Right lobe of liver (tissue), 6 donors: ENCODE results near the gene ACIN1. TPM values are rescaled to one million over a fixed set of nuclear protein-coding genes. Genes with fewer than 3 reads are reported as not detected.

ENCODE experiments used
- ATAC-seq, 4 donors: fragments of 200-7000 bp; cut with Tn5 transposase; one replicate each; pipeline ENCODE4 v1.9.1; 2020; ENCODE audit warnings: mild to moderate bottlenecking in 4 of 4, moderate library complexity in 4 of 4
- DNase-seq, 3 donors: peaks; one replicate each; pipeline ENCODE4 v3.0.0-alpha.2; 2020
- H3K27ac ChIP-seq, 3 donors: fragments of 200-600 bp; one replicate each; pipeline ENCODE4 v1.8.0; 2022
- H3K27me3 ChIP-seq, 2 donors: fragments of 200-600 bp; one replicate each; pipeline ENCODE4 v1.8.0; 2022
- H3K36me3 ChIP-seq, 4 donors: fragments of 200-600 bp; sonication (generic) in 1 of 4; one replicate each; pipeline versions ENCODE4 v1.5.1 to v1.8.0; 2017 to 2022; ENCODE audit warnings: control low read depth in 1 of 4
- H3K4me1 ChIP-seq, 4 donors: fragments of 200-600 bp; sonication (generic) in 1 of 4; one replicate each; pipeline versions ENCODE4 v1.5.1 to v1.8.0; 2017 to 2022; ENCODE audit warnings: control low read depth in 1 of 4
- H3K4me3 ChIP-seq, 3 donors: fragments of 200-600 bp; one replicate each; pipeline ENCODE4 v1.8.0; 2022
- H3K9me3 ChIP-seq, 4 donors: fragments of 200-600 bp; sonication (generic) in 1 of 4; one replicate each; pipeline versions ENCODE4 v1.5.1 to v1.8.0; 2017 to 2022; ENCODE audit warnings: control low read depth in 1 of 4
- CTCF ChIP-seq, 4 donors: fragments of 200-600 bp in 3 of 4; fragments of 450-650 bp in 1 of 4; IDR thresholded peaks; one replicate each; pipeline versions ENCODE4 v1.5.1 to v1.8.0; 2016 to 2022; ENCODE audit warnings: antibody characterized with exemption in 4 of 4, mild to moderate bottlenecking in 2 of 4
- POLR2A ChIP-seq: fragments of 450-650 bp; IDR thresholded peaks from one replicate; pipeline ENCODE4 v1.6.1; 2017; ENCODE audit warnings: antibody characterized with exemption, mild to moderate bottlenecking
- WGBS: methylation state at CpG from one replicate; pipeline ENCODE4 v1.1.6; 2018; ENCODE audit warnings: low coverage, low lambda C conversion rate; ENCODE audit not compliant: insufficient coverage; ENCODE audit errors: missing lambda C conversion rate; 5-methylcytosine and 5-hydroxymethylcytosine counted together
- intact Hi-C, 2 donors: fragments of 100-400 bp; cut with DNase I; formaldehyde crosslinking; loops; one replicate each; pipeline versions ENCODE4 v1.11.2 to v1.14.1; 2022
- total RNA-seq, 6 experiments: library from RNA; depleted of rRNA in 2 of 6; stranded (reverse); fragments of >200 nt in 2 of 6; fragmentation: NEBNext Ultra II Directional in 3 of 6; extraction: Animal tissue kit (Norgen Biotek cat#: 25700) in 3 of 6; gene quantifications; one replicate each; pipeline versions ENCODE4 v1.1.0 to v1.2.4, GENCODE V29; 2016 to 2023
- donor health status: DM: no; HTN: yes; CAD: no.
- donor health status: DM: no; HTN: no; CAD: no.
- donor health status: DM: no; HTN: no; CAD: no.
- donor health status: DM: no; HTN: yes; CAD: no.
- donor health status: DM: no; HTN: yes; CAD: no.

Gene ACIN1
- total RNA-seq, 6 experiments from 2014 or later, result 40.5 to 66.1 (median 52.9) TPM

GRCh38 chr14:23141706-23142444, 46.9 kb upstream of the ACIN1 start:
- Histone ChIP-seq H3K4me3 (no peak overlapping the region), H3K27ac (no peak overlapping the region), H3K9me3 (no peaks in the 10 kb centered on the region), H3K36me3 (no peaks in the 10 kb centered on the region), H3K4me1 (no peaks in the 10 kb centered on the region), H3K27me3 (no peaks in the 10 kb centered on the region)
- ATAC-seq, result peak in 2 of 4 donors; percentile 22 to 28
- DNase-seq, result no peak
- TF ChIP-seq POLR2A (no peak), CTCF (IDR thresholded peaks at IDR 0.05) (no peak)
- WGBS, result 63% methylated on average over 6 of the region's 7 CpGs
- intact Hi-C loops, result no loop called here

DNA sequence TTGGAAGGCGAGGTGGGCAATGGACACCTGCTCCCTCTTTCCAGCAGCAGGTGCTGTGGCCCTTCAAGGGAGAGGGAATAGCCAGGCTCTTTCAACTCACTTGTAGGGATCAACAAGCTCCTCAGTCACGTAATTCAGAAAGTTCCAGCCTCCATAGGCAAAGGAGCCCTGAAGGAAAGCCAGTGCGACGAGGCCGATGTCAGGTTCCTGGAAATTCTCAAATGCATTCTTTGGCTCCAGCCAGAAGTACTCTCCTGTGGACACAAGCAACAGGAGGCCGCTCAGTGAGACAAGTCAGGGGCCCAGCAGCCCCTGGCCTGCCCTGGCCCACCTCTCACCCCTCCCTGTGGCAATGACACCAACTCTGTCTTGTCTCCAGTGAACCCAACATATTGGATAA, 45.4 kb upstream of the ACIN1 start:
- H3K27me3 ChIP-seq, result no peaks in the 10 kb centered on the region
- WGBS, result 43% methylated on average over 1 of the region's 6 CpGs
- H3K9me3 ChIP-seq, result no peaks in the 10 kb centered on the region
- H3K4me3 ChIP-seq, result no peak overlapping the region
- no peaks in the 10 kb centered on the region for H3K4me1 ChIP-seq
- no peak overlapping the region for H3K27ac ChIP-seq
- H3K36me3 ChIP-seq, result no peaks in the 10 kb centered on the region
- no peak for DNase-seq
- no peak for ATAC-seq
- no peak for TF ChIP-seq POLR2A
- intact Hi-C loops, result no loop called here

- ATAC-seq, result no peak
- Histone ChIP-seq H3K4me3 (no peak overlapping the region), H3K36me3 (no peaks in the 10 kb centered on the region), H3K4me1 (no peaks in the 10 kb centered on the region), H3K9me3 (no peaks in the 10 kb centered on the region), H3K27ac (no peak overlapping the region), H3K27me3 (no peaks in the 10 kb centered on the region)
- DNase-seq, result no peak
- TF ChIP-seq CTCF (IDR thresholded peaks at IDR 0.05) (no peak), POLR2A (no peak)
- intact Hi-C loops, result no loop called here
- 82% methylated on average over 2 of the region's 2 CpGs for WGBS
Observed at GRCh38 chr14:23139874-23140273, 44.9 kb upstream of the ACIN1 start.

- Histone ChIP-seq H3K27ac (no peak overlapping the region), H3K27me3 (no peaks in the 10 kb centered on the region), H3K4me3 (no peak overlapping the region), H3K36me3 (no peaks in the 10 kb centered on the region), H3K4me1 (no peaks in the 10 kb centered on the region), H3K9me3 (no peaks in the 10 kb centered on the region)
- ATAC-seq (no peak), DNase-seq (no peak)
- WGBS, result 69% methylated on average over 4 of the region's 6 CpGs
- intact Hi-C loops, result no loop called here
- no peak for TF ChIP-seq CTCF (IDR thresholded peaks at IDR 0.05)
- no peak for TF ChIP-seq POLR2A
Observed at GRCh38 chr14:23137813-23138535, 43.0 kb upstream of the ACIN1 start.

- ATAC-seq (no peak), DNase-seq (no peak)
- no peaks in the 10 kb centered on the region for H3K36me3 ChIP-seq
- H3K4me1 ChIP-seq, result no peaks in the 10 kb centered on the region
- no peak for TF ChIP-seq POLR2A
- no peak for TF ChIP-seq CTCF (IDR thresholded peaks at IDR 0.05)
- H3K9me3 ChIP-seq, result no peaks in the 10 kb centered on the region
- intact Hi-C loops, result no loop called here
- no CpG with 5 or more reads among the region's 11 CpGs for WGBS
- H3K4me3 ChIP-seq, result no peak overlapping the region
- no peak overlapping the region for H3K27ac ChIP-seq
- H3K27me3 ChIP-seq, result no peaks in the 10 kb centered on the region
Observed at GRCh38 chr14:23137192-23137812, 42.4 kb upstream of the ACIN1 start.
